ENCODE results near the gene JTB. TPM values are rescaled to one million over a fixed set of nuclear protein-coding genes. Genes with fewer than 3 reads are reported as not detected.

The JTB gene
- total RNA-seq = 146 and 162 TPM in 2 replicates

DNA sequence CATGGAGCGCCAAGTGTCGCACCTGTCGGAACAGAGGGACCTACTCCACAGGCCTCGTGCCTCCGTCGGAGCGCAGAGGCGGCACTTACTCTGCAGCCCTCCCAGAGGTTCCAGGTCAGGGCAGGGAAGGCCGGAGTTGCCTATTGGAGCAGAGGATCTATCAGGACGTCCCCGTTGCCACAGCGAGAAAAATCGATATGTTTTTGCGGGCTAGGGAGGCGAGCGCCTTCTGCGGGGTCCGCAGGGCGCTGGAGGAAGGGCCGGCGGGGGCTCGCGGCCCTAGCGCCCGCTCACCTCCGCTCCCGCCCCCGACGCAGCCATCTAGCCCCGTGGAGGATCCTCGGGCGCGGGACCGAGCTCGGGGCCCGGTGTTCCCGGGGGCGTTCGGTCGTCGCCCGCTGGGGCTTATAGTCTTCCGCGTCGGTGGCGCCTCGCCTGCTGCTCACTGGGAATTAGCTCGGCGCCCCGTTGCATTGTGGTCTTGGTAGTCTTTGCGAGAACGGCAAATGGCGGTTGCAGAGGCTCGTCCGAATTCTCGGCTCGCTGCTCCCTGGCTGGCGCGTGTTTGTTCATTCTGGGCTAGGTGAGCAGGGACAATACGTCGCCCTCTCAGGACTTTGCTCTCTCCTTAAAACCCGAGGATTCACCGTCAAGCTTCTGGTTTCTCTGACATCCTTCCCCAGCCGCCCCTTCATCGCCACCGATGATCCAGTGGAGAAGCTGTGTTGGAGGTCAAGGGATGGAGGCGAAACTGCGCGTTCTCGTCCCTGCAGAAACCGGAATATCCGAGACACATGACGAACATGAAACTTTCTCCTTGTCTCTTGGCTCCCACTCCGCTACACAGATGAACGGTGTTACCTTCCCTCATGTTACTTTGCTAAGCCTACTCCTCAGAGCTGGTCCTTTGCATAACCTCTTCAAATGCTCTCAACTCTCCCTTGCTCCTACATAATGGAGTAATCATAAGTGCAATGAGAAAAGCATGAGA lies at the start of gene JTB:
JTB (minus strand) TSS at position 425 of the 991 bp plus-strand sequence; CDS start at position 3, 422 bp downstream.
- Histone ChIP-seq H3K27ac (ENCODE audit: low read depth, low read length) (peak within 1 kb of the TSS; percentile 70), H3K4me3 (ENCODE audit: insufficient read depth, low read length) (peak within 1 kb of the TSS; percentile 97), H2AFZ (ENCODE audit: low read length) (peak within 1 kb of the TSS; percentile 97), H4K20me1 (ENCODE audit: insufficient read depth, low read length) (no peaks in the 10 kb centered on the region), H3K27me3 (ENCODE audit: insufficient read depth, low read length) (no peaks in the 10 kb centered on the region), H3K36me3 (ENCODE audit: insufficient read depth, low read length) (peaks cover 58% of the 10 kb centered on the region), H3K79me2 (ENCODE audit: insufficient read depth, low read length) (peaks cover 26% of the 10 kb centered on the region), H3K9me3 (ENCODE audit: low read depth, low read length) (no peaks in the 10 kb centered on the region), H3K4me1 (ENCODE audit: insufficient read depth, low read length) (peaks cover 25% of the 10 kb centered on the region), H3K4me2 (ENCODE audit: insufficient read depth, low read length) (peak within 1 kb of the TSS; percentile 99)
- no peak for TF ChIP-seq CTCF (IDR thresholded peaks at IDR 0.05; ENCODE audit: extremely low read depth, low read depth, low read length)
- DNase-seq (ENCODE audit: insufficient read length, low spot score, missing footprints) = peak; percentile 96

GRCh38 chr1:154019940-154020339 lies 42.5 kb upstream of the JTB start:
- H3K27me3 ChIP-seq (ENCODE audit: insufficient read depth, low read length) = no peaks in the 10 kb centered on the region
- no peaks in the 10 kb centered on the region for H4K20me1 ChIP-seq (ENCODE audit: insufficient read depth, low read length)
- no peak for DNase-seq (ENCODE audit: insufficient read length, low spot score, missing footprints)
- no peak overlapping the region for H3K4me3 ChIP-seq (ENCODE audit: insufficient read depth, low read length)
- H3K4me1 ChIP-seq (ENCODE audit: insufficient read depth, low read length) = no peaks in the 10 kb centered on the region
- H2AFZ ChIP-seq (ENCODE audit: low read length) = no peak overlapping the region
- TF ChIP-seq CTCF (IDR thresholded peaks at IDR 0.05; ENCODE audit: extremely low read depth, low read depth, low read length) = no peak
- no peaks in the 10 kb centered on the region for H3K79me2 ChIP-seq (ENCODE audit: insufficient read depth, low read length)
- no peaks in the 10 kb centered on the region for H3K36me3 ChIP-seq (ENCODE audit: insufficient read depth, low read length)
- H3K4me2 ChIP-seq (ENCODE audit: insufficient read depth, low read length) = no peak overlapping the region
- H3K27ac ChIP-seq (ENCODE audit: low read depth, low read length) = no peak overlapping the region
- H3K9me3 ChIP-seq (ENCODE audit: low read depth, low read length) = no peaks in the 10 kb centered on the region

GRCh38 chr1:154019269-154019668 lies 41.8 kb upstream of the JTB start:
- Histone ChIP-seq H3K36me3 (ENCODE audit: insufficient read depth, low read length) (no peaks in the 10 kb centered on the region), H2AFZ (ENCODE audit: low read length) (no peak overlapping the region), H3K4me2 (ENCODE audit: insufficient read depth, low read length) (no peak overlapping the region), H3K27me3 (ENCODE audit: insufficient read depth, low read length) (no peaks in the 10 kb centered on the region), H3K27ac (ENCODE audit: low read depth, low read length) (no peak overlapping the region), H3K4me1 (ENCODE audit: insufficient read depth, low read length) (peaks cover 2% of the 10 kb centered on the region), H3K79me2 (ENCODE audit: insufficient read depth, low read length) (no peaks in the 10 kb centered on the region), H3K4me3 (ENCODE audit: insufficient read depth, low read length) (no peak overlapping the region), H3K9me3 (ENCODE audit: low read depth, low read length) (no peaks in the 10 kb centered on the region), H4K20me1 (ENCODE audit: insufficient read depth, low read length) (no peaks in the 10 kb centered on the region)
- no peak for DNase-seq (ENCODE audit: insufficient read length, low spot score, missing footprints)
- TF ChIP-seq CTCF (IDR thresholded peaks at IDR 0.05; ENCODE audit: extremely low read depth, low read depth, low read length) = no peak
